H9 (cell line): Measurements from ENCODE around the gene OSGIN1. TPM values are rescaled to one million over a fixed set of nuclear protein-coding genes. Genes with fewer than 3 reads are reported as not detected.

Source experiments
- DNase-seq: peaks from one replicate; pipeline ENCODE4 v3.0.0-alpha.2; 2017
- H2AFZ ChIP-seq: one replicate; pipeline ENCODE4 v1.6.1; 2013; ENCODE audit warnings: mild to moderate bottlenecking, low read length, control low read depth, moderate library complexity
- H2AK5ac ChIP-seq: 2 replicates; pipeline ENCODE4 v1.6.1; 2013; ENCODE audit warnings: low read length, control low read depth, mixed read lengths; ENCODE audit not compliant: insufficient read length
- H2BK120ac ChIP-seq: one replicate; pipeline ENCODE4 v1.6.1; 2013; ENCODE audit warnings: low read depth, mild to moderate bottlenecking, low read length, control low read depth, inconsistent platforms; ENCODE audit not compliant: poor library complexity, severe bottlenecking
- H2BK12ac ChIP-seq: 2 replicates; pipeline ENCODE4 v1.6.1; 2013; ENCODE audit warnings: low read length, control low read depth, mixed read lengths, low read depth; ENCODE audit not compliant: insufficient read length
- H2BK15ac ChIP-seq: 2 replicates; pipeline ENCODE4 v1.6.1; 2013; ENCODE audit warnings: low read depth, low read length, control low read depth
- H2BK20ac ChIP-seq: one replicate; pipeline ENCODE4 v1.6.1; 2013; ENCODE audit warnings: low read depth, mild to moderate bottlenecking, low read length, control low read depth, inconsistent platforms; ENCODE audit not compliant: poor library complexity, severe bottlenecking
- H2BK5ac ChIP-seq: 2 replicates; pipeline ENCODE4 v1.6.1; 2013; ENCODE audit warnings: low read length, control low read depth, mixed read lengths; ENCODE audit not compliant: insufficient read length
- H3K14ac ChIP-seq: 2 replicates; pipeline ENCODE4 v1.6.1; 2013; ENCODE audit warnings: low read length, control low read depth; ENCODE audit not compliant: insufficient read depth
- H3K18ac ChIP-seq: 2 replicates; pipeline ENCODE4 v1.6.1; 2013; ENCODE audit warnings: low read depth, mild to moderate bottlenecking, mixed read lengths, low read length, control low read depth; ENCODE audit not compliant: insufficient read length
- H3K23ac ChIP-seq: 2 replicates; pipeline ENCODE4 v1.6.1; 2013; ENCODE audit warnings: low read length, control low read depth, mixed read lengths, low read depth; ENCODE audit not compliant: insufficient read length
- H3K23me2 ChIP-seq: 2 replicates; pipeline ENCODE4 v1.6.1; 2013; ENCODE audit warnings: low read depth, mild to moderate bottlenecking, mixed read lengths, low read length, control low read depth; ENCODE audit not compliant: insufficient read length, poor library complexity, severe bottlenecking
- H3K27ac ChIP-seq: 2 replicates; pipeline ENCODE4 v1.5.1; 2013; ENCODE audit warnings: low read length, control low read depth, mixed read lengths, low read depth; ENCODE audit not compliant: insufficient read length
- H3K27me3 ChIP-seq: 2 replicates; pipeline ENCODE4 v1.6.1; 2013; ENCODE audit warnings: low read length, control low read depth, inconsistent platforms; ENCODE audit not compliant: insufficient read depth
- H3K4ac ChIP-seq: 2 replicates; pipeline ENCODE4 v1.6.1; 2013; ENCODE audit warnings: low read depth, mild to moderate bottlenecking, control low read depth, inconsistent platforms, low read length, moderate library complexity
- H3K4me1 ChIP-seq: 2 replicates; pipeline ENCODE4 v1.6.1; 2013; ENCODE audit warnings: low read length, control low read depth, inconsistent platforms; ENCODE audit not compliant: insufficient read depth
- H3K4me2 ChIP-seq: 2 replicates; pipeline ENCODE4 v1.6.1; 2013; ENCODE audit warnings: low read length, control low read depth, mixed read lengths; ENCODE audit not compliant: insufficient read length, insufficient read depth
- H3K56ac ChIP-seq: 2 replicates; pipeline ENCODE4 v1.6.1; 2013; ENCODE audit warnings: low read depth, mild to moderate bottlenecking, mixed read lengths, low read length, control low read depth; ENCODE audit not compliant: insufficient read length
- H3K79me1 ChIP-seq: 2 replicates; pipeline ENCODE4 v1.6.1; 2013; ENCODE audit warnings: low read depth, mild to moderate bottlenecking, moderate library complexity, low read length, control low read depth, inconsistent platforms; ENCODE audit not compliant: insufficient read depth, poor library complexity, severe bottlenecking
- H3K79me2 ChIP-seq: 2 replicates; pipeline ENCODE4 v1.6.1; 2013; ENCODE audit warnings: low read length, control low read depth, inconsistent platforms; ENCODE audit not compliant: insufficient read depth
- H3K9ac ChIP-seq: 2 replicates; pipeline ENCODE4 v1.6.1; 2013; ENCODE audit warnings: low read length, control low read depth, mixed read lengths; ENCODE audit not compliant: insufficient read length; ENCODE audit errors: extremely low read depth
- H3K9me3 ChIP-seq: one replicate; pipeline ENCODE4 v1.6.1; 2013; ENCODE audit warnings: low read depth, low read length, inconsistent platforms; ENCODE audit not compliant: control insufficient read depth
- H3T11ph ChIP-seq: one replicate; pipeline ENCODE4 v1.6.1; 2013; ENCODE audit warnings: mild to moderate bottlenecking, low read length, control low read depth, inconsistent platforms
- H4K20me1 ChIP-seq: one replicate; pipeline ENCODE4 v1.6.1; 2013; ENCODE audit not compliant: control insufficient read depth, insufficient read length, insufficient read depth
- H4K5ac ChIP-seq: 2 replicates; pipeline ENCODE4 v1.6.1; 2013; ENCODE audit warnings: low read depth, mild to moderate bottlenecking, mixed read lengths, low read length, control low read depth; ENCODE audit not compliant: insufficient read length
- H4K8ac ChIP-seq: replicated peaks from 2 replicates; pipeline ENCODE4 v1.6.1; 2013; ENCODE audit warnings: low read length, control low read depth, mixed read lengths, low read depth; ENCODE audit not compliant: insufficient read length
- H4K91ac ChIP-seq: 2 replicates; pipeline ENCODE4 v1.6.1; 2013; ENCODE audit warnings: low read depth, mild to moderate bottlenecking, moderate library complexity, mixed read lengths, low read length, control low read depth; ENCODE audit not compliant: insufficient read length
- H3K27ac Mint-ChIP-seq, 3 experiments: 2 replicates in 2 of 3; 3 replicates in 1 of 3; pipeline ENCODE4 v1.8.0; 2020 to 2021; ENCODE audit warnings: mixed read lengths in 3 of 3, mild to moderate bottlenecking in 1 of 3, moderate library complexity in 1 of 3
- H3K27me3 Mint-ChIP-seq: 2 replicates; pipeline ENCODE4 v1.8.0; 2021; ENCODE audit warnings: low read depth, mild to moderate bottlenecking, moderate library complexity, mixed read lengths
- H3K36me3 Mint-ChIP-seq, 3 experiments: 2 replicates in 2 of 3; 3 replicates in 1 of 3; pipeline ENCODE4 v1.8.0; 2020 to 2021; ENCODE audit warnings: low read depth in 3 of 3, mixed read lengths in 3 of 3; ENCODE audit not compliant: insufficient read depth in 1 of 3
- H3K4me1 Mint-ChIP-seq, 2 experiments: 2 replicates each; pipeline ENCODE4 v1.8.0; 2020; ENCODE audit warnings: mixed read lengths in 2 of 2
- H3K4me3 Mint-ChIP-seq, 2 experiments: 2 replicates in 1 of 2; 3 replicates in 1 of 2; pipeline ENCODE4 v1.8.0; 2020 to 2021; ENCODE audit warnings: mild to moderate bottlenecking in 2 of 2, mixed read lengths in 2 of 2, moderate library complexity in 1 of 2
- H3K9me3 Mint-ChIP-seq, 2 experiments: 2 replicates in 1 of 2; 3 replicates in 1 of 2; pipeline ENCODE4 v1.8.0; 2020; ENCODE audit warnings: mild to moderate bottlenecking in 2 of 2, mixed read lengths in 2 of 2, moderate library complexity in 1 of 2
- CTCF ChIP-seq: fragments of 200-600 bp; sonication (generic); conservative IDR thresholded peaks from 3 replicates; pipeline ENCODE4 v1.8.0; 2021; ENCODE audit warnings: antibody characterized with exemption, mild to moderate bottlenecking
- WGBS: extraction: QIAGEN DNeasy Blood & Tissue Kit; methylation state at CpG from one replicate; pipeline ENCODE4 v1.1.7; 2013; ENCODE audit warnings: missing lambda C conversion rate, low lambda C conversion rate, mixed read lengths; ENCODE audit not compliant: insufficient read length; ENCODE audit errors: extremely low coverage; 5-methylcytosine and 5-hydroxymethylcytosine counted together
- total RNA-seq: library from RNA; stranded (reverse); gene quantifications from 2 replicates; pipeline ENCODE4 v1.2.1, GENCODE V29; 2021

Gene OSGIN1
- total RNA-seq, 1 experiment from 2014 or later, result 0.63 TPM

GRCh38 chr16:83913245-83913633 lies 39.8 kb upstream of the OSGIN1 start:
- H2BK15ac ChIP-seq, result no peak overlapping the region
- H4K5ac ChIP-seq, result no peak overlapping the region
- H3K23ac ChIP-seq, result no peak overlapping the region
- no CpG with 5 or more reads among the region's 15 CpGs for WGBS
- DNase-seq, result no peak
- H3K14ac ChIP-seq, result no peak overlapping the region
- Mint-ChIP-seq H3K4me3 (no peak overlapping the region), H3K27ac (peak overlapping the region in 2 of 3 experiments; percentile 66 to 77; a peak in 2 of 7 replicates), H3K27me3 (peaks cover 2% of the 10 kb centered on the region), H3K4me1 (peaks cover 15 to 22% of the 10 kb centered on the region in 2 experiments), H3K36me3 (peaks cover 52 to 90% (median 83%) of the 10 kb centered on the region in 3 experiments), H3K9me3 (peaks cover 5 to 6% of the 10 kb centered on the region in 2 experiments; a peak in 4 of 5 replicates)
- H2BK20ac ChIP-seq, result no peak overlapping the region
- H3K27me3 ChIP-seq, result no peaks in the 10 kb centered on the region
- H3T11ph ChIP-seq, result no peak overlapping the region
- no peak overlapping the region for H4K8ac ChIP-seq
- H3K27ac ChIP-seq, result no peak overlapping the region
- no peaks in the 10 kb centered on the region for H3K23me2 ChIP-seq
- H3K4ac ChIP-seq, result no peak overlapping the region
- H2BK120ac ChIP-seq, result no peak overlapping the region
- H3K18ac ChIP-seq, result no peak overlapping the region
- no peaks in the 10 kb centered on the region for H4K20me1 ChIP-seq
- TF ChIP-seq CTCF, result no peak
- H3K9me3 ChIP-seq, result no peaks in the 10 kb centered on the region
- H2BK5ac ChIP-seq, result no peak overlapping the region
- no peak overlapping the region for H2AFZ ChIP-seq
- no peak overlapping the region for H2BK12ac ChIP-seq
- no peak overlapping the region for H3K56ac ChIP-seq
- no peaks in the 10 kb centered on the region for H3K4me1 ChIP-seq
- H3K79me1 ChIP-seq, result no peaks in the 10 kb centered on the region
- H3K9ac ChIP-seq, result no peak overlapping the region
- no peak overlapping the region for H3K4me2 ChIP-seq
- H2AK5ac ChIP-seq, result no peak overlapping the region
- H3K79me2 ChIP-seq, result no peaks in the 10 kb centered on the region
- H4K91ac ChIP-seq, result no peak overlapping the region
